Measurements from ENCODE around the gene HYAL1.

Gene HYAL1

DNA sequence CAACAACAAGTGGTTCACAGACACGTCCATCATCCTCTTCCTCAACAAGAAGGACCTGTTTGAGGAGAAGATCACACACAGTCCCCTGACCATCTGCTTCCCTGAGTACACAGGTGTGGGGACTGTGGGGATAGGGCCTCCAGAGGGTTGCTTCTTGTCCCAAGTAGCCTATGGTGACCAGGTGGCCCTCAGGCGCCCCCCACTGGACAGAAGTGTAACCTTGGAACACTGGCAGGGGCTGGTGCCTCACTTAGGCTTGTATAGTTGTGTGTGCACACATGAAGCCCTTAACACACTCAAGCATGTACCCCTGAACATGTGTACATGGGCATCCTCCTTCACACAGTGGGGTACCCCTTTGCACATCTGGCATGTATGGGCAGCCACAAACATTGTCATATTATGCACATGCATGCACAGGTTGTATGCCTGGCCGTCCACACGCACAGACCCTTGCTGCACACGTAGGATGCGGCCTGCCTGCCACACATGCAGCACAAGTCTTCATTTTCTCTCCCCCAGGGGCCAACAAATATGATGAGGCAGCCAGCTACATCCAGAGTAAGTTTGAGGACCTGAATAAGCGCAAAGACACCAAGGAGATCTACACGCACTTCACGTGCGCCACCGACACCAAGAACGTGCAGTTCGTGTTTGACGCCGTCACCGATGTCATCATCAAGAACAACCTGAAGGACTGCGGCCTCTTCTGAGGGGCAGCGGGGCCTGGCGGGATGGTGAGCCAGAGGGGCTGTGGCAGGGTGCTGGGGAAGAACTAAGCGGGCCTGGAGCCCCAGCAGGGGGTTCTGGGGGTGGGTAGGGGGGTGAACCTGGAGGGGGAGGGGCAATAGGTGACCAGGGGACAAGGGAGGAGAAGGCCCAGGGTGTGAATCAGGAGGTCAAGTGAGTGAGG lies 46.1 kb downstream of the HYAL1 start:
- no peak for DNase-seq

GRCh38 chr3:50255251-50255615 lies 48.1 kb downstream of the HYAL1 start:
- DNase-seq: peak; percentile 64

DNA sequence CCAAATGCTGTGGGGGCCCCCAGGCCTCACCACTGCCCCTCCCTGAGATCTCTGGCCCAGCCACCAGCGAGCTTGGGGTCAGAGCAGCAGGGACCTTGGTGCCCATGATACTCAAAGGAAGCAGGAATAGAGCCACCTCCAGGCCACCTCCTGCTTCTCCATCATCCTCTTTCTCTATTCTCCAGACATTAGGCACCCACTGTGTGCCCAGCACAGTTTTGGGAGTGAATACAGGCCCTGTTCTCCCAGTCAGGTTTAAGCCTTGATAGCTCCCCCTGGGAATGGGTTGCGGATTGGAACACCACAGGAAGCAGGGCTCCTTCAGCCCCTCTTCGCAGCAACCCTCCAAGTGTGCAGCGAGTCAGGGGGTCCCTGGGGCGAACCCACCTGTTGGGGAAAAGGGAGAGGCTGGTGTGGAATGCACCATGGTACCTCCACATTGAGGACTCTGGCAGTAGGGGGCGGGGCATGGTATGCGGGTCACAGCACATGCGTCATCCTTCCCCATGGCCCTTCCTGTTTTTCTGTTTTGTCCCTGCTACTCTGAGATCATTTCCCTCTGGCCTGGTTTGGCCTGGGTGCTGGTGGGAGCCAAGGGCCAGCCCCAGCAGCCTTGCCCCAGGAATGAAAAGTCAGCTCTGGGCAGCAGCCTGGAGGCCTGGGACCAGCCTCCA lies 48.7 kb downstream of the HYAL1 start:
- no peak for DNase-seq

- no peak for DNase-seq
Measured at GRCh38 chr3:50251220-50251619, 52.2 kb downstream of the HYAL1 start.

DNA sequence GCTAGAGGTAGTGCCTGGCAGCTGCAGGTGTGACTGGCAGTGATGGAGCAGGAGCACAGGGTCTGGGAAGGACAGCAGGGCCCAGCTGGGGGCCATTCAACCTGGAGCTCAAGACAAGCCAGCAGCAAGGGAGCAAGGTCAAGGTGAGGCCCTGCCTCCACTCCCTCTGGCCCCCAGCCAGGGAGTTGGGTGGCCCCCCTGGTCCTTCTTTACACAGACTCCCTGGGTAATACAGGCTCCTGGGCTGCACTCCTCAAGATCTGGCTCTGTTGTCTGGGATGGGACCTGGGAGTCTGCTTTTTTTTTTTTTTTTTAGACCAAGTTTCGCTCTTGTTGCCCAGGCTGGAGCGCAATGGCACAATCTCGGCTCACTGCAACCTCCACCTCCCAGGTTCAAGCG lies 52.9 kb downstream of the HYAL1 start:
- DNase-seq: no peak
